Mammary epithelial cell (primary cell): Measurements from ENCODE around the gene DMD.

Source experiments
- CTCF ChIP-seq, 2 donors: IDR thresholded peaks in 1 of 2; conservative IDR thresholded peaks in 1 of 2; 2 replicates each; pipeline ENCODE4 v1.5.1; 2011 to 2012; ENCODE audit warnings: inconsistent platforms in 2 of 2, low read length in 2 of 2, mild to moderate bottlenecking in 2 of 2, control low read depth in 1 of 2, low read depth in 1 of 2; ENCODE audit not compliant: insufficient read depth in 1 of 2; ENCODE audit errors: extremely low read depth in 1 of 2
- EZH2 ChIP-seq: IDR thresholded peaks from 2 replicates; pipeline ENCODE4 v1.6.1; 2012; ENCODE audit warnings: low read length, inconsistent platforms, borderline replicate concordance

- TF ChIP-seq CTCF (conservative IDR thresholded peaks at IDR 0.05 in 1 of 2, IDR thresholded peaks at IDR 0.05 in 1 of 2; ENCODE audit: extremely low read depth in 1 of 2, insufficient read depth in 1 of 2, low read depth in 1 of 2, low read length in 2 of 2), result no peak
- TF ChIP-seq EZH2, result no peak
These were observed 116.3 kb downstream of the DMD start for GRCh38 chrX:33095079-33095478.
